ENCODE measurements around the gene MAMLD1.

Gene MAMLD1

GRCh38 chrX:150460781-150461180, 97.7 kb downstream of the MAMLD1 start:
- no peak for DNase-seq (ENCODE audit: low read depth in 1 of 2, low spot score in 1 of 2)
- Histone ChIP-seq H3K27ac (replicated peaks) (no peak overlapping the region), H3K27me3 (ENCODE audit: insufficient read depth, poor library complexity, severe bottlenecking) (no peaks in the 10 kb centered on the region), H3K4me3 (replicated peaks; ENCODE audit: insufficient read depth, low read length) (no peak overlapping the region)
- TF ChIP-seq GABPA (IDR thresholded peaks at IDR 0.05; ENCODE audit: low read depth) (no peak), REST (IDR thresholded peaks at IDR 0.05; ENCODE audit: insufficient replicate concordance, low read depth) (no peak), SPI1 (IDR thresholded peaks at IDR 0.05; ENCODE audit: borderline replicate concordance, low read depth) (no peak), POLR2AphosphoS5 (IDR thresholded peaks at IDR 0.05; ENCODE audit: low read depth) (no peak)
- TF ChIP-seq, protein P1, sequence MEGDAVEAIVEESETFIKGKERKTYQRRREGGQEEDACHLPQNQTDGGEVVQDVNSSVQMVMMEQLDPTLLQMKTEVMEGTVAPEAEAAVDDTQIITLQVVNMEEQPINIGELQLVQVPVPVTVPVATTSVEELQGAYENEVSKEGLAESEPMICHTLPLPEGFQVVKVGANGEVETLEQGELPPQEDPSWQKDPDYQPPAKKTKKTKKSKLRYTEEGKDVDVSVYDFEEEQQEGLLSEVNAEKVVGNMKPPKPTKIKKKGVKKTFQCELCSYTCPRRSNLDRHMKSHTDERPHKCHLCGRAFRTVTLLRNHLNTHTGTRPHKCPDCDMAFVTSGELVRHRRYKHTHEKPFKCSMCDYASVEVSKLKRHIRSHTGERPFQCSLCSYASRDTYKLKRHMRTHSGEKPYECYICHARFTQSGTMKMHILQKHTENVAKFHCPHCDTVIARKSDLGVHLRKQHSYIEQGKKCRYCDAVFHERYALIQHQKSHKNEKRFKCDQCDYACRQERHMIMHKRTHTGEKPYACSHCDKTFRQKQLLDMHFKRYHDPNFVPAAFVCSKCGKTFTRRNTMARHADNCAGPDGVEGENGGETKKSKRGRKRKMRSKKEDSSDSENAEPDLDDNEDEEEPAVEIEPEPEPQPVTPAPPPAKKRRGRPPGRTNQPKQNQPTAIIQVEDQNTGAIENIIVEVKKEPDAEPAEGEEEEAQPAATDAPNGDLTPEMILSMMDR (IDR thresholded peaks at IDR 0.05; ENCODE audit: insufficient read depth, low read length): no peak

GRCh38 chrX:150463566-150463965, 100.4 kb downstream of the MAMLD1 start:
- Histone ChIP-seq H3K27me3 (ENCODE audit: insufficient read depth, poor library complexity, severe bottlenecking) (no peaks in the 10 kb centered on the region), H3K27ac (replicated peaks) (no peak overlapping the region), H3K4me3 (replicated peaks; ENCODE audit: insufficient read depth, low read length) (no peak overlapping the region)
- no peak for DNase-seq (ENCODE audit: low read depth in 1 of 2, low spot score in 1 of 2)
- TF ChIP-seq, protein P1 (IDR thresholded peaks at IDR 0.05; ENCODE audit: insufficient read depth, low read length): no peak
- TF ChIP-seq SPI1 (IDR thresholded peaks at IDR 0.05; ENCODE audit: borderline replicate concordance, low read depth) (no peak), POLR2AphosphoS5 (IDR thresholded peaks at IDR 0.05; ENCODE audit: low read depth) (no peak), REST (IDR thresholded peaks at IDR 0.05; ENCODE audit: insufficient replicate concordance, low read depth) (no peak), GABPA (IDR thresholded peaks at IDR 0.05; ENCODE audit: low read depth) (no peak)

DNA sequence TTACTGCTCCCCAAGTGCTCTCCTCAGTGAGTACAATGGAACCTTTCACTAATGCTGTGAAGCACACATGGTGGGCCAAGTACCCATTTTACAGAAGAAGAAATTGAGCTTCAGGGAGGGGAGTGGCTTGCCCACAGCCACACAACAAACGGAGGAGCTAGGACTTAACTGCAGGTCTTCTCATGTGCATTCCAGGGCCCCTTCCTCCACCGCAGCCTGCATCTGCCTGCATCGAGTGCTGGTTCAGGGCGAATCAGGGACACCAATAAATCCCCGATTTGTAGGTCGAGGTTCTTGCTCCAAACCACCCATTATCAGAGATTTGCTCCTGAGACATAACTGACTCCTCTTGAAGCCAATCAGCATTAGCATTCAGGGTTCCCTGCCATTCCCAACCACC, 100.9 kb downstream of the MAMLD1 start:
- Histone ChIP-seq H3K27me3 (ENCODE audit: insufficient read depth, poor library complexity, severe bottlenecking) (no peaks in the 10 kb centered on the region), H3K27ac (replicated peaks) (no peak overlapping the region), H3K4me3 (replicated peaks; ENCODE audit: insufficient read depth, low read length) (no peak overlapping the region)
- TF ChIP-seq GABPA (IDR thresholded peaks at IDR 0.05; ENCODE audit: low read depth): no peak
- no peak for TF ChIP-seq REST (IDR thresholded peaks at IDR 0.05; ENCODE audit: insufficient replicate concordance, low read depth)
- TF ChIP-seq SPI1 (IDR thresholded peaks at IDR 0.05; ENCODE audit: borderline replicate concordance, low read depth): no peak
- TF ChIP-seq, protein P1 (IDR thresholded peaks at IDR 0.05; ENCODE audit: insufficient read depth, low read length): no peak
- TF ChIP-seq POLR2AphosphoS5 (IDR thresholded peaks at IDR 0.05; ENCODE audit: low read depth): no peak
- no peak for DNase-seq (ENCODE audit: low read depth in 1 of 2, low spot score in 1 of 2)
